Hepatocyte (in vitro differentiated cells): Measurements from ENCODE around the gene ZSWIM4. TPM values are rescaled to one million over a fixed set of nuclear protein-coding genes. Genes with fewer than 3 reads are reported as not detected.

Experiments
- DNase-seq: peaks from one replicate; pipeline ENCODE4 v3.0.0-alpha.2; 2016; ENCODE audit warnings: low spot score
- H2AFZ ChIP-seq: fragments of 200-600 bp; sonication (generic); 2 replicates; pipeline ENCODE4 v1.6.0; 2016; ENCODE audit warnings: antibody characterized with exemption, mild to moderate bottlenecking
- H3K27ac ChIP-seq: fragments of 200-600 bp; sonication (generic); 2 replicates; pipeline ENCODE4 v1.5.1; 2016; ENCODE audit warnings: mild to moderate bottlenecking
- H3K27me3 ChIP-seq: fragments of 200-600 bp; sonication (generic); 2 replicates; pipeline ENCODE4 v1.6.1; 2016
- H3K36me3 ChIP-seq: fragments of 200-600 bp; sonication (generic); replicated peaks from 2 replicates; pipeline ENCODE4 v1.5.1; 2016; ENCODE audit warnings: low read depth; ENCODE audit not compliant: insufficient read depth
- H3K4me1 ChIP-seq: fragments of 200-600 bp; sonication (generic); 2 replicates; pipeline ENCODE4 v1.5.1; 2016; ENCODE audit warnings: mild to moderate bottlenecking, moderate library complexity; ENCODE audit not compliant: insufficient read depth
- H3K4me2 ChIP-seq: fragments of 200-600 bp; sonication (generic); 2 replicates; pipeline ENCODE4 v1.6.0; 2016
- H3K4me3 ChIP-seq: fragments of 200-600 bp; sonication (generic); 2 replicates; pipeline ENCODE4 v1.5.1; 2016; ENCODE audit warnings: mild to moderate bottlenecking
- H3K79me2 ChIP-seq: fragments of 200-600 bp; sonication (generic); 2 replicates; pipeline ENCODE4 v1.6.0; 2017; ENCODE audit warnings: mild to moderate bottlenecking
- H3K9me2 ChIP-seq: fragments of 200-600 bp; sonication (generic); replicated peaks from 2 replicates; pipeline ENCODE4 v1.6.0; 2017; ENCODE audit warnings: mild to moderate bottlenecking; ENCODE audit not compliant: insufficient read depth
- H3K9me3 ChIP-seq: fragments of 200-600 bp; sonication (generic); 2 replicates; pipeline ENCODE4 v1.5.1; 2016; ENCODE audit warnings: low read depth, mild to moderate bottlenecking
- H4K20me1 ChIP-seq: fragments of 200-600 bp; sonication (generic); 2 replicates; pipeline ENCODE4 v1.6.0; 2016; ENCODE audit warnings: mild to moderate bottlenecking; ENCODE audit not compliant: insufficient read depth, poor library complexity, severe bottlenecking
- CTCF ChIP-seq: fragments of 200-600 bp; sonication (generic); IDR thresholded peaks from 2 replicates; pipeline ENCODE4 v1.5.1; 2016; ENCODE audit warnings: antibody characterized with exemption, mild to moderate bottlenecking; ENCODE audit not compliant: poor library complexity
- EZH2 ChIP-seq: fragments of 200-600 bp; sonication (generic); IDR thresholded peaks from 2 replicates; pipeline ENCODE4 v1.6.1; 2016; ENCODE audit warnings: antibody characterized with exemption, mild to moderate bottlenecking, borderline replicate concordance
- EZH2phosphoT487 ChIP-seq: fragments of 200-600 bp; sonication (generic); IDR thresholded peaks from one replicate; pipeline ENCODE4 v1.6.1; 2018; ENCODE audit warnings: antibody characterized with exemption, mild to moderate bottlenecking, low read depth, moderate library complexity; ENCODE audit not compliant: unreplicated experiment, severe bottlenecking
- WGBS: methylation state at CpG from one replicate; pipeline ENCODE4 v1.1.6; 2016; ENCODE audit warnings: low lambda C conversion rate; ENCODE audit errors: missing lambda C conversion rate; 5-methylcytosine and 5-hydroxymethylcytosine counted together
- polyA plus RNA-seq: library from polyadenylated mRNA; unstranded; fragments of >200 nt; fragmentation: Nextera tagmentation; extraction: Ambion mirVana; gene quantifications from 2 replicates; pipeline ENCODE4 v1.2.1, GENCODE V29; 2016
- total RNA-seq: library from RNA; depleted of rRNA; stranded (reverse); fragments of >200 nt; gene quantifications from 2 replicates; pipeline ENCODE4 v1.2.3, GENCODE V29; 2014

ZSWIM4 gene
- total and polyA plus RNA-seq, 2 experiments from 2014 or later = 3.5 to 3.7 TPM

- Histone ChIP-seq H3K27me3 (no peaks in the 10 kb centered on the region), H3K79me2 (peaks cover 70% of the 10 kb centered on the region), H3K27ac (peak overlapping the region; percentile 94), H3K4me1 (peaks cover 42% of the 10 kb centered on the region), H4K20me1 (peaks cover 84% of the 10 kb centered on the region), H3K9me3 (no peaks in the 10 kb centered on the region), H3K4me3 (no peak overlapping the region), H3K4me2 (peak overlapping the region; percentile 91), H3K36me3 (no peaks in the 10 kb centered on the region), H3K9me2 (no peaks in the 10 kb centered on the region), H2AFZ (no peak overlapping the region)
- DNase-seq = no peak
- no peak for TF ChIP-seq CTCF
- TF ChIP-seq EZH2 = no peak
- TF ChIP-seq EZH2phosphoT487 = no peak
- WGBS = 95% methylated on average over 18 of the region's 18 CpGs
Observed at GRCh38 chr19:13838435-13839129, 43.3 kb downstream of the ZSWIM4 start.

GRCh38 chr19:13839130-13839937, 44.1 kb downstream of the ZSWIM4 start:
- Histone ChIP-seq H3K27ac (peak overlapping the region; percentile 94), H3K4me2 (peak overlapping the region; percentile 91), H4K20me1 (peaks cover 78% of the 10 kb centered on the region), H3K79me2 (peaks cover 70% of the 10 kb centered on the region), H3K36me3 (no peaks in the 10 kb centered on the region), H3K4me3 (no peak overlapping the region), H3K27me3 (no peaks in the 10 kb centered on the region), H3K9me2 (no peaks in the 10 kb centered on the region), H3K4me1 (peaks cover 44% of the 10 kb centered on the region), H2AFZ (no peak overlapping the region), H3K9me3 (no peaks in the 10 kb centered on the region)
- TF ChIP-seq EZH2phosphoT487 (no peak), CTCF (no peak), EZH2 (no peak)
- 64% methylated on average over 20 of the region's 36 CpGs for WGBS
- DNase-seq = peak; percentile 78

- Histone ChIP-seq H3K27me3 (no peaks in the 10 kb centered on the region), H2AFZ (no peak overlapping the region), H3K4me2 (peak overlapping the region; percentile 91), H3K27ac (peak overlapping the region; percentile 94), H3K36me3 (no peaks in the 10 kb centered on the region), H3K9me3 (no peaks in the 10 kb centered on the region), H3K9me2 (no peaks in the 10 kb centered on the region), H4K20me1 (peaks cover 72% of the 10 kb centered on the region), H3K4me1 (peaks cover 49% of the 10 kb centered on the region), H3K4me3 (no peak overlapping the region), H3K79me2 (peaks cover 70% of the 10 kb centered on the region)
- TF ChIP-seq EZH2phosphoT487 (no peak), CTCF (no peak), EZH2 (no peak)
- 78% methylated on average over 5 of the region's 6 CpGs for WGBS
- DNase-seq = no peak
Observed at GRCh38 chr19:13839938-13840304, 44.7 kb downstream of the ZSWIM4 start.
